Fibroblast of skin of scalp (primary cell): ENCODE data around the gene SMOC1.
A peak's percentile ranks its signal among the peaks of the same experiment; 100 is the strongest.
"Not testable (repeated sequence)": the region's sequence is repeated elsewhere in the genome, so short reads cannot be mapped to it uniquely, and the experiment has no call there.

Source experiments
- DNase-seq: peaks from one replicate; pipeline ENCODE4 v3.0.0-alpha.2; 2013

SMOC1 gene

GRCh38 chr14:69901113-69901951 lies 22.1 kb downstream of the SMOC1 start:
- DNase-seq: peak; percentile 50

GRCh38 chr14:69903046-69903445 lies 23.8 kb downstream of the SMOC1 start:
- DNase-seq: not testable (repeated sequence)

- no peak for DNase-seq
These were observed 25.0 kb downstream of the SMOC1 start for GRCh38 chr14:69904246-69904645.

- DNase-seq: no peak
These were observed 27.0 kb downstream of the SMOC1 start for GRCh38 chr14:69906201-69906600.

- no peak for DNase-seq
These were observed 30.8 kb downstream of the SMOC1 start for GRCh38 chr14:69909826-69910550.

- no peak for DNase-seq
These were observed 31.7 kb downstream of the SMOC1 start for GRCh38 chr14:69910871-69911270.

GRCh38 chr14:69913686-69914085 lies 34.5 kb downstream of the SMOC1 start:
- no peak for DNase-seq

GRCh38 chr14:69916396-69916795 lies 37.2 kb downstream of the SMOC1 start:
- DNase-seq: no peak

- no peak for DNase-seq
These were observed 38.1 kb downstream of the SMOC1 start for GRCh38 chr14:69917287-69917686.

GRCh38 chr14:69919815-69920214 lies 40.6 kb downstream of the SMOC1 start:
- DNase-seq: no peak

- DNase-seq: peak; percentile 67
These were observed 41.8 kb downstream of the SMOC1 start for GRCh38 chr14:69921052-69921451.

GRCh38 chr14:69922198-69922597 lies 43.0 kb downstream of the SMOC1 start:
- no peak for DNase-seq

GRCh38 chr14:69924201-69924600 lies 45.0 kb downstream of the SMOC1 start:
- DNase-seq: peak; percentile 11

- peak; percentile 1 for DNase-seq
These were observed 48.9 kb downstream of the SMOC1 start for GRCh38 chr14:69928111-69928523.

- no peak for DNase-seq
These were observed 51.7 kb downstream of the SMOC1 start for GRCh38 chr14:69930780-69931379.

- no peak for DNase-seq
These were observed 52.7 kb downstream of the SMOC1 start for GRCh38 chr14:69931960-69932359.

GRCh38 chr14:69932391-69932790 lies 53.2 kb downstream of the SMOC1 start:
- no peak for DNase-seq

GRCh38 chr14:69933623-69934275 lies 54.5 kb downstream of the SMOC1 start:
- no peak for DNase-seq

GRCh38 chr14:69937367-69938081 lies 58.3 kb downstream of the SMOC1 start:
- DNase-seq: no peak

- DNase-seq: no peak
These were observed 59.5 kb downstream of the SMOC1 start for GRCh38 chr14:69938751-69939150.

GRCh38 chr14:69941768-69942742 lies 62.8 kb downstream of the SMOC1 start:
- no peak for DNase-seq
